Measurements from ENCODE around the gene PDE1A. TPM values are rescaled to one million over a fixed set of nuclear protein-coding genes. Genes with fewer than 3 reads are reported as not detected.
A peak's percentile ranks its signal among the peaks of the same experiment; 100 is the strongest.
"Not testable (repeated sequence)": the region's sequence is repeated elsewhere in the genome, so short reads cannot be mapped to it uniquely, and the experiment has no call there.

The PDE1A gene
- polyA plus RNA-seq, 3 donors, result 19.8 to 22.5 (median 20.1) TPM

DNA sequence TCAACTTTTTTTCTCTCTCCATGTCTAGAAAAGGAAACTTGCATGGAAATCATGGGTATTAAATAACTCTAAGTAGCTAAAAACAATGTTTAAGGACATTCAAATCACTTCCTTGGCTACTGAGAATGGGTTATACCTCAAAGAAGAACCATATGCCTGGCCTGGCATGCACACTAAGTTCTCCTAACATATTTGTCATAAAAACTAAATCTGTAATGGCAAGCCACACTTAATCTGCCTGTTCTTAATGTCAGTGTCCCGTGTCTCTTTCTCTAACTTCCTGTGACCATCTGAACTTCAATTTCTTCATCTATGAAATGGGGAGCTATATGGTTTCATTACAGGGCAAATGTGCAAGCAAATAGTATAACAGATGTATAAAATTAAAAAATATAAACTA, 11.1 kb downstream of the PDE1A start:
- no peak for DNase-seq

GRCh38 chr2:182412858-182413257, 14.0 kb downstream of the PDE1A start:
- no peak for DNase-seq

DNA sequence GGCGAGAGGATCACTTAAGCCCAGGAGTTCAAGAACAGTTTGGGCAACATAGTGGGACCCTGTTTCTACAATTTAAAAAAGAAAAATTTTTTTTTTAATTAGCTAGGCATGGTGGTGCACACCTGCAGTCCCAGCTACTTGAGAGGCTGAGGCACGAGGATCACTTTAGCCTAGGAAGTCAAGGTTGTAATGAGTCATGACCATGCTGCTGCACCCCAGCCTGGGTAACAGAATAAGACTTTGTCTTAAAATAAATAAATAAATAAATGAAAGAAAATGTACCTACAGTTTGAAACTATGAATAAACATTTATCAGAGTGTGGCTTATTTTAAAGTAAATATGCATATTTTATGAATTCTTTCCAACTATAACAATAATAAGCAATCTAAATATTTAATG, 16.7 kb downstream of the PDE1A start:
- DNase-seq, result no peak

DNA sequence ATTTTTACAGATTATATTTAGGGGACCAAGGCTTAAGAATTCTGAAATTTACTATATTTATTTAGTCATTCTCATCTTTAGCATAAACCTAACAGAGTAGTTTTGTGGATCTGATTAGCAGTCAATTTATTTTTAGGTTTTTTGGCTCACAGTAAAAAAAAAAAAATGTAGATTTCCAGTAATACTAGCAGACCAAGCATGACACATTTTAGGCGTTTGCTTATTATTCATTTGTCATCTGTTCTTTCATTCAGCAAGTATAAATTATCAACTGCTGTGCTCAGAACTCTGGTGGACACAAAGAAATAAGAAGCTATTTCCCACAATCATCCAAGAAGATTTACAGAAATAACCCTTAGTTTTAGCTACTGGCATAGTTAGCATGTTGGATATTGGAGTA, 20.6 kb downstream of the PDE1A start:
- DNase-seq, result no peak

- DNase-seq, result no peak
Measured at GRCh38 chr2:182404975-182405561, 21.8 kb downstream of the PDE1A start.

- DNase-seq, result no peak
Measured at GRCh38 chr2:182404092-182404491, 22.7 kb downstream of the PDE1A start.

DNA sequence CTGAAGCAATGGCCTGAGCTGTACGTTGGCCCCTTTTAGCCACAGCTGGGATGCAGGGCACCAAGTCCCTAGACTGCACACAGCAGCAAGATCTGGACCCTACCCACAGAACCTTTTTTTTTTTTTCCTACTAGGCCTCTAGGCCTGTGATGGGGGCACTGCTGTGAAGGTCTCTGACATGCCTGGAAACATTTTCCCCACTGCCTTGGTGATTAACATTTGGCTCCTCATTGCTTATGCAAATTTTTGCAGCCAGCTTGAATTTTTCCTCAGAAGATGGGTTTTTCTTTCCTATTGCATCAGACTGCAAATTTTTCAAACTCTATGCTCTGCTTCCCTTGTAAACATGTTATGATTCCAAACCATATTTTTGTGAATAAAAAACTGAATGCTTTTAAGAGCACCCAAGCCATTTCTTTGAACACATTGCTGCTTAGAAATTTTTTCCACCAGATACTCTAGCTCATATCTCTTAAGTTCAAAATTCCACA, 33.5 kb downstream of the PDE1A start:
- no peak for DNase-seq

DNA sequence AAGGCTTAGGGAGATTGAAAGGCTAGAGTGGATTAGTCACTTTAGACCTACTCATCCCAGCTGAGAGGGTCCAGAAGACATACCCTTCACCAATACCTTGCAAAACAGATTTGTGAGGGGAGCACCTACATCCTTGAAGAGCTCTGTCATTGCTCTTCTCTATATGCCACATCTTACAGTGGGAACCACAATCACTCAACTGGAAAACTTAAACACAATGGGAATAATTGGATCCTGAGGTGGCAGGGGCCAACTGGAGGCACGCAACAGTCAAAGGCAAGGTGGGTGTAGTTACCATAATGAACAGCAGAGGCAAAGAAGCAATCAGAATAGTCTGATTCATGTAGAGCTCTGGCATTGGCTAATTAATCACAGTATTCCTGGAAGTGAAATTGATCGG, 35.4 kb downstream of the PDE1A start:
- DNase-seq, result no peak

DNA sequence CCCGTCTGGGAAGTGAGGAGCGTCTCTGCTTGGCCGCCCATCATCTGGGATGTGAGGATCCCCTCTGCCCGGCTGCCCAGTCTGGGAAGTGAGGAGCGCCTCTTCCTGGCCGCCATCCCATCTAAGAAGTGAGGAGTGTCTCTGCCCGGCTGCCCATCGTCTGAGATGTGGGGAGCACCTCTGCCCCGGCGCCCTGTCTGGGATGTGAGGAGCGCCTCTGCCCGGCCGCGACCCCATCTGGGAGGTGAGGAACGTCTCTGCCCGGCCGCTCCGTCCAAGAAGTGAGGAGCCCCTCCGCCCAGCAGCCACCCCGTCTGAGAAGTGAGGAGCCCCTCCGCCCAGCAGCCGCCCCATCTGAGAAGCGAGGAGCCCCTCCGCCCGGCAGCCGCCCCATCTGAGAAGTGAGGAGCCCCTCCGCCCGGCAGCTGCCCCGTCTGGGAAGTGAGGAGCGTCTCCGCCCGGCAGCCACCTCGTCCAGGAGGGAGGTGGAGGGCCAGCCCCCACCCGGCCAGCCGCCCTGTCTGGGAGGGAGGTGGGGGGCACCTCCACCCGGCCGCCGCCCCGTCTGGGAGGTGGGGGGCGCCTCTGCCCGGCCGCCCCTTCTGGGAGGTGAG, 40.5 kb downstream of the PDE1A start:
- DNase-seq, result not testable (repeated sequence)

DNA sequence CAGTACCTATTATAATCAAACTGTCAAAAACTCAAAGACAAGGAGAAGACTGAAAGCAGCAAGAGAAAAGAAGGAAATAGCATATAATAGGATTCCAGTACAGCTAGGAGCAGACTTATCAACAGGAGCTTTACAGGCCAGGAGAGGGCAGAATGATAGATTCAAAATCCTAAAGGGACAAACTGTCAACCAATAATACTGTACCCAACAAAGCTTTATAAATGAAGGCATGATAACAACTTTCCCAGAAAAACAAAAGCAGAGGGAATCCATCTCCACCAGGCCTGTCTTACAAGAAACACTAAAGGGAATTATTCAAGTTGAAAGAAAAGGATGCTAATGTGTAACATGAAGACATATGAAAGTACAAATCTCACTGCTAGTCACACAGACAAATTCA, 42.0 kb downstream of the PDE1A start:
- DNase-seq, result no peak

DNA sequence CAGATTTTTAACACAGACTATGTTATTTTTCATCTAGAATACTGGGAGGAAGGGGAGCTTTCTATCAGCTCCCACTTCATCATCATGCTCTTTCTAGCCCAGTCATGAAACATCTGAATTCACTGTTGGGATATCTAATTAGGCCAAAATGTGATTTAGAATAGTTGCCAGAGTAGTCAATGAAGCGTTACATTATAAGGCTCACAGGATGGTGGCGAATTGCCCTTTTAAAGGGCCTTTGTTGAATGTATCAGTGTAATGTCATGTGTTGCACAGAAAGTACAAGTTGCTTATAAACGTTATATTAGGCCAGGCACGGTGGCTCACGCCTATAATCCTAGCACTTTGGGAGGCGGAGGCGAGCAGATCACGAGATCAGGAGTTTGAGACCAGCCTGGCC, 45.6 kb downstream of the PDE1A start:
- no peak for DNase-seq

DNA sequence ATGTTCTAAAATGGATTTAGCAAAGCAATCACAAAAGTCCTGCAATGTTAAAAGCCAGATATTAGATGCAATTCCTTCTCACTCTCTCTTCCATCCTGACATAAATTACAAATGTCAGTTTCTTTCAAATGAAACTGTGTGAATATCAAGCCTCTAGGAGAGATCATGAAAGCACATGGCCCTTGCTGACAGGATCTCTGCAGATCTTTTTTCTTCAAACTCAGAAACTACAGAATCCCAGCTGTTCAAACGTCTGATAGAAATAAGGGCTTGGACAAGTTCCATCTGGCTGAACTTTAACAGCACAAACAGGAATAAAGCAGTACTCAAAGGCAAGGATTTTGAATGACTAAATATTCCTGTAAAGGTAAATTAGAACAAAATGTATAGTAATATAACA, 47.6 kb downstream of the PDE1A start:
- peak; percentile 66 for DNase-seq

- no peak for DNase-seq
Measured at GRCh38 chr2:182378759-182379158, 48.1 kb downstream of the PDE1A start.

GRCh38 chr2:182377467-182377866, 49.4 kb downstream of the PDE1A start:
- no peak for DNase-seq

- DNase-seq, result no peak
Measured at GRCh38 chr2:182375862-182376261, 51.0 kb downstream of the PDE1A start.

DNA sequence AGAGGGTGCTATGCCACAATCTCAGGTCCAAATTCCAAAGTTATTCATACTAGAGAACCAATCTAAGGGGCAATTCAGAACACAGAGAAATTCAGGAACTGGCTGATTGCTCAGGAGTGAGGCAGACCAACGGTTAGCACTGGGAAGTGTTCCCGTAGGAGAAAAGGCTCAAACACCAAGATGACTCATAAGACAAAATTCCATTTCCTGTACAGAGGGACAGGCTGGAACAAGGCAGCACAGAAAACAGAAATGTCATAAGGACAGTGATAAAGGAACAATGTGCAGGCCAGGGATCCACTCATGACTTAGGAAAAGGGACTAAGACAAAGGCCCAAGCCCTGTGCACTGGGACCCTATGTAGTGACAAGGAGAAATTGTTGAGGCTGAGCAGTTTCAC, 54.2 kb downstream of the PDE1A start:
- DNase-seq, result no peak

GRCh38 chr2:182368996-182369395, 57.8 kb downstream of the PDE1A start:
- no peak for DNase-seq

DNA sequence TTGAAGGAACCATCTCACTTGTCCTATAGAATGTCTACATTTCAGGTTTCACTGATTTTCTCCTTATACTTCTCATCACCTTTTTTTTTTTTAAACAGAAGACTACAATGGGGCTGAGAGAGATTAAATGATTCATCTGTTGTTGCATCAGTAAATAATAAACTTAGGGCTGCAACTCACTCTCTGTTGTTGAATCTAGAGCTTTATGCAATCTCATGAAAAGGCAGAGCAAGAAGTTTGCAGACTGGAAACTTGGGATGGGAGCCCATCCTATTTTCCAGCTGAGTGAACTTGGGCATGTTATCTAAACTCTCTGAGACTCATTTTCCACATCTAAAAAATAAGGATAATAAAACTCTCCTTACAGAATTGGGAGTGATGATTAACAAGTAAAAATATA, 58.4 kb downstream of the PDE1A start:
- DNase-seq, result no peak

GRCh38 chr2:182367401-182367800, 59.4 kb downstream of the PDE1A start:
- DNase-seq, result no peak

DNA sequence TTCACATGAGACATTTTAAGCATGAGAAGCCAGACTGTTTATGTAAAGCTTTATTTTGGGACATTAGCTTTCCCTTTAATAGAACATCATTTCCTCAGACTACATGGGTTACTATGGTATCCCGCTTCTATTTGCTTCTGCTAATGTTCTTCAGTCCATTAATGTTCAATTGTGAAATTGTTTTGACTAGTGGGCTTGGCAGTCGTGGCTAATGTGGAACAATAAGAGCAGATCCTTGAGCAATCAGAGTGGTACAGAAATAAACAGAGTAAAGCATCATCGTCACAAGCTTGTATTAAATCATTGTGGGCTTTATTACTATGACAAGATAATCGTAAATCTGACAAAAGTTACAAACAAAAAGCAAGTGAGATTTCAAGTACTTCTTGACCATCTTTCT, 60.2 kb downstream of the PDE1A start:
- DNase-seq, result no peak

DNA sequence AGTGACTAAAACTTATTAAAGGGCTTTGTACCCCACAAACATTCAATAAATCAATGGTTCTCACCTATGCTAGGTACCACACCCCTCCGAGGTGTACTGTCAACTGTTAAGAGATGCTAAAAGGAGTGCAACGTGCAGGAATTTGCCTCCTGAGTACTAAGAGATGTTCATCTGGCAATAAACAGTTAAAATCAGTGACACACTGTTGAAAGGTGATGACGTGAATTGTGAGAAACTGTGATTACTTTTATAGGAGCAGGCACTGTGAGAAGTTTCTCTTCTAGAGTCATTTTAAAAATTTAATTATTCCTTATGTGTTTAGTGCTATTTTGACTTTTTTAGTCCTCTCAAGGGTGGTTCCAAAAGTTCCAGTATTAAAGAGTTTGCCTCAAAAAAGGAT, 61.0 kb downstream of the PDE1A start:
- DNase-seq, result no peak

DNA sequence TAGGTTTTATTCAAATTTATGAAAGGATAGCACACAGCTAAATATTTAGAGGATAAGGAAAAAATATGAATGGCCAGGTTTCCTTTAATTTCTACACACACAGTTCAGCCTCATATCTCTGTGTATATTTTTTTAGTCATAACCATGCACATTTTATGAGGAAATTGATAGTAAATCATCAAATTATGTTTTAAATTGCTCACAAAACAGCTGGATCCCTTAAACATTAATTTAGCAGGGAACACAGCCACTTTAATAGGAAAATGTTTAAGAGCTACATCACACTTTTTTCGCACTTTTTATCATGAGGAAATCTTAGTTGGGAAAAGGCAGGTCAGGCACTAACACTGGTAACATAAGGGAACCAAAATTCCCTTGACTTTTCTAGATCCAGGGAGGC, 65.4 kb downstream of the PDE1A start:
- no peak for DNase-seq

GRCh38 chr2:182360663-182361260, 66.1 kb downstream of the PDE1A start:
- no peak for DNase-seq
